ENCODE measurements around the gene SOX18. TPM values are rescaled to one million over a fixed set of nuclear protein-coding genes. Genes with fewer than 3 reads are reported as not detected.
A peak's percentile ranks its signal among the peaks of the same experiment; 100 is the strongest.

SOX18 gene
- total and polyA plus RNA-seq, 2 of the 4 experiments (the other 2 are of a cell fraction): not detected

DNA sequence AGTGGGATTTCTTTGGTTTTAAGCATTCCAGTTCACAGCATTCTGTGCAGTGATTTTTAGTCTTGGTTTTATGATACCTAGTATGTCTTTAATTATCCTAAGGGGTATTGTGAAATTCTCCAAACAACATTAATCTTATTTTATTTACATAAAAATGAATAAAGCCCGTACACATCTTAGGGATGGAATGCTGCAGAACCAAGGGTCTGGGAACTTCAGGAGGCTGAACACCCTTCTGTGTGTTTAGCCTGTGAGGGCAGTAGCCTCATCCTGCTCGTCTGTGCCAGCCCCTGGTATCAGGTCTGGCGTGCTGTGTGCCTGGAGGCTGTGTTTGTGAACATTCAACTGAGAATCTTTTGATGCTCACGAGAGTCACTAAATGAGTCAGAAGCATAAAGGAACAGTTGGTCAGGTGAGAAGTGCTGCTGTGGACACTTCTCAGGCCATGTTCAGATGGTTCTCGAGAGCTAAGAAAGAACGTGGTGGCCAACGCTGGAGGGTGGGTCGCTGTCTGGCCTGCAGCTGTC, 38.7 kb downstream of the SOX18 start:
- Histone ChIP-seq H3K18ac (ENCODE audit: low read depth, low read length) (no peak overlapping the region; the same call in 1 of the 2 replicates), H3K36me3 (ENCODE audit: control insufficient read depth, insufficient read depth, low read length) (peaks cover 48% of the 10 kb centered on the region), H3K4me3 (ENCODE audit: insufficient read depth, low read depth, low read length) (no peak overlapping the region), H2AK5ac (ENCODE audit: low read depth, low read length) (no peak overlapping the region), H2BK5ac (ENCODE audit: low read depth, low read length, poor library complexity, severe bottlenecking) (no peak overlapping the region), H2BK120ac (ENCODE audit: low read depth, low read length) (no peak overlapping the region), H4K91ac (ENCODE audit: insufficient read depth, low read depth, low read length) (no peak overlapping the region), H3K56ac (ENCODE audit: extremely low read depth, insufficient read depth, low read length) (no peak overlapping the region), H2BK20ac (ENCODE audit: low read depth, low read length) (no peak overlapping the region), H3K4me2 (ENCODE audit: low read depth, low read length) (no peak overlapping the region; the same call in 1 of the 2 replicates), H3K23ac (ENCODE audit: low read depth, low read length) (no peak overlapping the region), H4K8ac (ENCODE audit: low read depth in 2 of 2, low read length in 2 of 2) (no peak overlapping the region), H2BK15ac (ENCODE audit: low read depth, low read length) (no peak overlapping the region), H4K5ac (ENCODE audit: low read depth, low read length) (no peak overlapping the region), H3K4me1 (ENCODE audit: control insufficient read depth, insufficient read depth, low read length) (peaks cover 13% of the 10 kb centered on the region; the same call in 1 of the 2 replicates), H3K27ac (ENCODE audit: insufficient read depth, low read length) (peak overlapping the region; percentile 66; the same call in 1 of the 2 replicates), H2AFZ (replicated peaks; ENCODE audit: low read length, poor library complexity) (no peak overlapping the region), H3K79me1 (ENCODE audit: low read depth in 1 of 2, low read length in 2 of 2) (peaks cover 30 to 56% of the 10 kb centered on the region in 2 experiments), H3K9me1 (ENCODE audit: insufficient read depth, low read length) (peaks cover 13% of the 10 kb centered on the region), H2AK9ac (replicated peaks; ENCODE audit: low read depth, low read length, poor library complexity) (no peak overlapping the region), H3K9ac (ENCODE audit: low read depth, low read length) (no peak overlapping the region), H3K14ac (replicated peaks; ENCODE audit: low read depth, low read length) (no peak overlapping the region), H3K9me3 (ENCODE audit: control insufficient read depth, insufficient read depth, low read length) (no peaks in the 10 kb centered on the region), H3K4ac (ENCODE audit: low read depth, low read length) (no peak overlapping the region), H4K20me1 (ENCODE audit: insufficient read depth, low read length) (peaks cover 20% of the 10 kb centered on the region), H3K27me3 (ENCODE audit: control insufficient read depth, insufficient read depth, low read length) (no peaks in the 10 kb centered on the region)
- peak; percentile 48 for DNase-seq
- dilution Hi-C loops (cut with HindIII; ENCODE audit: low sequenced_read_pairs, unreplicated experiment) (no loop called here), in situ Hi-C loops (cut with MboI; ENCODE audit: low sequenced_read_pairs) (no loop called here), intact Hi-C loops (cut with micrococcal nuclease) (no loop called here)
- CTCF ChIA-PET: no interaction called here
- WGBS, 2 experiments (ENCODE audit: extremely low coverage in 2 of 2, insufficient read length in 1 of 2): 84% methylated on average over 5 of the region's 8 CpGs; no CpG with 5 or more reads in 1 of the 2 experiments
- no TSS peak for BruUV-seq (replicated peaks)
- peak; percentile 98 for ATAC-seq (ENCODE audit: low read depth)
- TF ChIP-seq RCOR1 (IDR thresholded peaks at IDR 0.05; ENCODE audit: insufficient replicate concordance, low read length): no peak
- peak; percentile 51 for TF ChIP-seq CEBPB (IDR thresholded peaks at IDR 0.05; ENCODE audit: low read depth, low read length)
- no peak for TF ChIP-seq ELK1 (IDR thresholded peaks at IDR 0.05; ENCODE audit: borderline replicate concordance, low read depth, low read length)
- TF ChIP-seq NFE2L2 (IDR thresholded peaks at IDR 0.05; ENCODE audit: low read depth, low read length): no peak
- POLR2A ChIA-PET (ENCODE audit: unreplicated experiment): no interaction called here
